Heart left ventricle (tissue), 16 donors: ENCODE data around the gene NTM. TPM values are rescaled to one million over a fixed set of nuclear protein-coding genes. Genes with fewer than 3 reads are reported as not detected.

Experiments used
- ATAC-seq, 4 donors: fragments of 200-7000 bp; cut with Tn5 transposase; one replicate each; pipeline ENCODE4 v1.9.1; 2020 to 2022; ENCODE audit warnings: moderate library complexity in 4 of 4, mild to moderate bottlenecking in 3 of 4, moderate number of reproducible peaks in 1 of 4
- DNase-seq, 5 donors: peaks; one replicate each; pipeline ENCODE4 v3.0.0-alpha.2; 2020
- H3K27ac ChIP-seq, 12 donors: fragments of 200-600 bp; sonication (generic) in 4 of 12; one replicate each; pipeline versions ENCODE4 v1.5.0 to v1.8.0; 2016 to 2022; ENCODE audit warnings: mild to moderate bottlenecking in 2 of 12
- H3K27me3 ChIP-seq, 9 donors: fragments of 200-600 bp; sonication (generic) in 2 of 9; one replicate each; pipeline versions ENCODE4 v1.5.1 to v1.8.0; 2016 to 2022; ENCODE audit warnings: mild to moderate bottlenecking in 3 of 9
- H3K36me3 ChIP-seq, 9 donors: fragments of 200-600 bp; sonication (generic) in 2 of 9; one replicate each; pipeline versions ENCODE4 v1.5.0 to v1.8.0; 2018 to 2022; ENCODE audit warnings: mild to moderate bottlenecking in 2 of 9
- H3K4me1 ChIP-seq, 12 donors: fragments of 200-600 bp; sonication (generic) in 4 of 12; one replicate each; pipeline versions ENCODE4 v1.5.0 to v1.8.0; 2016 to 2022; ENCODE audit warnings: mild to moderate bottlenecking in 3 of 12
- H3K4me3 ChIP-seq, 12 donors: fragments of 200-600 bp; sonication (generic) in 4 of 12; one replicate each; pipeline versions ENCODE4 v1.5.0 to v1.8.0; 2017 to 2022; ENCODE audit warnings: mild to moderate bottlenecking in 9 of 12, moderate library complexity in 4 of 12
- H3K9me3 ChIP-seq, 12 donors: fragments of 200-600 bp; sonication (generic) in 4 of 12; one replicate each; pipeline versions ENCODE4 v1.5.0 to v1.8.0; 2016 to 2022; ENCODE audit warnings: mild to moderate bottlenecking in 1 of 12
- CTCF ChIP-seq, 12 donors: fragments of 200-600 bp; sonication (generic) in 4 of 12; IDR thresholded peaks; one replicate each; pipeline versions ENCODE4 v1.5.0 to v1.8.0; 2018 to 2022; ENCODE audit warnings: antibody characterized with exemption in 12 of 12, mild to moderate bottlenecking in 5 of 12
- POLR2A ChIP-seq, 2 donors: fragments of 450-650 bp; IDR thresholded peaks; one replicate each; pipeline ENCODE4 v1.6.1; 2017; ENCODE audit warnings: antibody characterized with exemption in 2 of 2, mild to moderate bottlenecking in 2 of 2, moderate library complexity in 2 of 2
- WGBS, 4 donors: extraction: QIAGEN DNeasy Blood & Tissue Kit in 2 of 4; methylation state at CpG; one replicate each; pipeline versions ENCODE4 v1.1.5 to v1.1.7; 2013 to 2018; 5-methylcytosine and 5-hydroxymethylcytosine counted together
- intact Hi-C, 10 donors: fragments of 100-400 bp; cut with DNase I; formaldehyde crosslinking; loops; one replicate each; pipeline versions ENCODE4 v1.11.1 to v1.14.2; 2022
- polyA plus RNA-seq, 2 donors: library from polyadenylated mRNA; stranded (reverse); fragments of 200-250 nt; gene quantifications; one replicate each; pipeline ENCODE4 v1.2.3, GENCODE V29; 2013
- total RNA-seq, 9 donors: library from RNA; depleted of rRNA in 2 of 9; stranded (reverse); fragments of >200 nt in 2 of 9; fragmentation: NEBNext Ultra II Directional in 3 of 9; extraction: Animal tissue kit (Norgen Biotek cat#: 25700) in 3 of 9; gene quantifications; one replicate each; pipeline versions ENCODE4 v1.1.0 to v1.2.4, GENCODE V29; 2016 to 2023
- donor health status: ischemic (EF 13 %, LVEDD 7.1; RV severe dilation, severe dysfunction).
- donor health status: healthy with polysubstance abuse.
- donor health status: DM: no; HTN: yes; CAD: no.
- donor health status: DM: no; HTN: no; CAD: no.
- donor health status: ischemic (EF 25% LVEDD 6.9; RV normal size, moderate dysfunction).
- donor health status: ischemic (EF 25% LVEDD 5.7; RV mildly dilated, moderate dysfunction).
- donor health status: healthy.
- donor health status: DM: yes; HTN: yes; CAD: no.
- donor health status: ischemic (EF 35%, LVEDD 5.7; RV mildly dilated, moderate dysfunction).
- donor health status: nonischemic (EF 11% LVEDD 7.7; RV severe dilation, severe dysfunction).
- donor health status: DM: yes; HTN: yes; CAD: no.
- donor health status: PGD.
- donor health status: ischemic (EF 29% LVEDD 5.4; RV normal size, mild dysfunction).
- donor health status: nonischemic (EF 23%, LVEDD 6.1; RV moderate dilation, normal function).

NTM gene
- total and polyA plus RNA-seq, 11 donors: 0.40 to 7.7 (median 1.5) TPM

- DNase-seq (no peak), ATAC-seq (no peak)
- Histone ChIP-seq H3K36me3 (no peaks in the 10 kb centered on the region), H3K27me3 (peaks cover 0 to 18% (median 0%) of the 10 kb centered on the region in 9 donors), H3K4me1 (no peaks in the 10 kb centered on the region), H3K27ac (no peak overlapping the region), H3K9me3 (no peaks in the 10 kb centered on the region), H3K4me3 (no peak overlapping the region)
- 89 to 93% (median 91%) methylated on average over 9 of the region's 9 CpGs for WGBS, 4 donors
- intact Hi-C loops: loop anchor here in 1 of 10 donors (10.0 kb wide), 1 partner anchor 101 kb away; no protein-coding TSS in a partner anchor
- TF ChIP-seq POLR2A (IDR thresholded peaks at IDR 0.05): no peak
- TF ChIP-seq CTCF (IDR thresholded peaks at IDR 0.05): no peak
Observed at GRCh38 chr11:131404010-131404409, 33.6 kb downstream of the NTM start.

DNA sequence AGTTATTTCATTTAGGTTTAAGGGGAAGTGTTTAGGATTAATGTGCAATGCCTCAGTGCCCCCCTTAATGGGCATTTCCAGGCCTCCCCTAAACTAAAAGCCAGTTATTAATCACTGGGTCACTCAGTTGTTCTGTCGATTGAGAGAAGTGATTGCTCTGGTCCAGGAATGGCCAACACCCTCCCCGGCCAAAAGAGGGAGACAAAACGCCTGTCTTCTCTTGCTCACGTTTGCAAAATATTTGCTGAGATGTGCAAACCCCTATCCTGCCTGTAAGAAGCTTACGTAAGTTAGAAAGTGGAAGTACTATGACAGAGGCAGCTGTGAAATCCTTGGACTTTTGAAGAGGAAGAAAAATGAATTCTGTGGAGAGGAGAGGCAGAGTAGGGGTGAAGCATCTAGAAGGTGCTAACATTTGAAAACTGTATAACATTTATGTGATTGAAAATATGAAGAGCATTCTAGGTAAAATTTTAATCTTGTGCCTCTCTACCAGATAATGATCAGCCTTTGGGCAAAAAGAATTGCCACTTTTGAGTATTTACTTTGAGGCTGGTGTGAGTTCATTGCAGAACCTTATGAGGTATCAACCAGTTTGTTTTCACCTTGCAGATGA lies 37.7 kb downstream of the NTM start:
- TF ChIP-seq CTCF (IDR thresholded peaks at IDR 0.05): peak in 10 of 12 donors; percentile 24 to 46 (median 35)
- TF ChIP-seq POLR2A (IDR thresholded peaks at IDR 0.05): no peak
- Histone ChIP-seq H3K36me3 (no peaks in the 10 kb centered on the region), H3K9me3 (no peaks in the 10 kb centered on the region), H3K4me1 (no peaks in the 10 kb centered on the region), H3K4me3 (no peak overlapping the region), H3K27me3 (peaks cover 0 to 13% (median 0%) of the 10 kb centered on the region in 9 donors), H3K27ac (no peak overlapping the region)
- ATAC-seq (peak in 2 of 4 donors; percentile 36 to 64), DNase-seq (peak in 1 of 5 donors; percentile 35)
- intact Hi-C loops: loop anchor here in 2 of 10 donors (5.0 to 10.0 kb wide), 3 partner anchors 97 to 264 kb away; no protein-coding TSS in a partner anchor
- WGBS, 4 donors: 34 to 50% (median 43%) methylated on average over 5 of the region's 5 CpGs

- no peaks in the 10 kb centered on the region for H3K4me1 ChIP-seq
- H3K4me3 ChIP-seq: no peak overlapping the region
- peaks cover 0 to 13% (median 0%) of the 10 kb centered on the region in 9 donors for H3K27me3 ChIP-seq
- TF ChIP-seq CTCF (IDR thresholded peaks at IDR 0.05) (no peak), POLR2A (IDR thresholded peaks at IDR 0.05) (no peak)
- H3K9me3 ChIP-seq: no peaks in the 10 kb centered on the region
- no peaks in the 10 kb centered on the region for H3K36me3 ChIP-seq
- no peak for DNase-seq
- 64 to 79% (median 70%) methylated on average over 8 of the region's 8 CpGs for WGBS, 4 donors
- no peak for ATAC-seq
- no peak overlapping the region for H3K27ac ChIP-seq
- intact Hi-C loops: loop anchor here in 2 of 10 donors (5.0 to 10.0 kb wide), 3 partner anchors 95 to 263 kb away; no protein-coding TSS in a partner anchor
Observed at GRCh38 chr11:131409345-131409744, 38.9 kb downstream of the NTM start.

- intact Hi-C loops: no loop called here
- ATAC-seq: no peak
- TF ChIP-seq CTCF (IDR thresholded peaks at IDR 0.05) (no peak), POLR2A (IDR thresholded peaks at IDR 0.05) (no peak)
- no peaks in the 10 kb centered on the region for H3K4me1 ChIP-seq
- no peaks in the 10 kb centered on the region for H3K9me3 ChIP-seq
- peaks cover 0 to 3% (median 0%) of the 10 kb centered on the region in 9 donors for H3K27me3 ChIP-seq
- H3K36me3 ChIP-seq: no peaks in the 10 kb centered on the region
- WGBS, 4 donors: 62 to 75% (median 68%) methylated on average over 6 of the region's 6 CpGs
- DNase-seq: no peak
- H3K4me3 ChIP-seq: no peak overlapping the region
- no peak overlapping the region for H3K27ac ChIP-seq
Observed at GRCh38 chr11:131411636-131412035, 41.2 kb downstream of the NTM start.
